ENCODE data around the gene PRKACA. TPM values are rescaled to one million over a fixed set of nuclear protein-coding genes. Genes with fewer than 3 reads are reported as not detected.

PRKACA gene
- total and polyA plus RNA-seq, 2 donors (not counting 3 experiments of a cell fraction or from before 2014, with no cell fraction given) = 44.2 to 97.5 TPM

GRCh38 chr19:14147797-14148605 lies 30.4 kb upstream of the PRKACA start:
- Histone ChIP-seq H3K4me3 (replicated peaks in 1 of 3; ENCODE audit: insufficient read depth in 1 of 3, low read depth in 1 of 3, low read length in 3 of 3) (no peak overlapping the region), H3K4me2 (ENCODE audit: insufficient read depth, low read length) (no peak overlapping the region), H3K9me3 (replicated peaks; ENCODE audit: control insufficient read depth, insufficient read depth, low read length) (no peaks in the 10 kb centered on the region), H3K9me1 (replicated peaks; ENCODE audit: control insufficient read depth, extremely low read depth, insufficient read depth, low read length) (no peaks in the 10 kb centered on the region), H3K27me3 (ENCODE audit: control insufficient read depth in 2 of 2, insufficient read depth in 2 of 2, low read length in 2 of 2) (no peaks in the 10 kb centered on the region), H3K9ac (replicated peaks; ENCODE audit: extremely low read depth, insufficient read depth, low read length) (no peak overlapping the region), H3K27ac (ENCODE audit: insufficient read depth, low read depth, low read length) (peak overlapping the region; percentile 43), H2AFZ (ENCODE audit: low read depth, low read length) (peak overlapping the region; percentile 83), H3K79me2 (ENCODE audit: control insufficient read depth, insufficient read depth, low read length) (no peaks in the 10 kb centered on the region), H3K4me1 (ENCODE audit: control insufficient read depth, extremely low read depth, insufficient read depth, low read length) (peaks cover 24% of the 10 kb centered on the region), H3K36me3 (ENCODE audit: control insufficient read depth in 2 of 2, extremely low read depth in 1 of 2, insufficient read depth in 2 of 2, low read length in 2 of 2) (peaks cover 0 to 3% of the 10 kb centered on the region in 2 experiments), H4K20me1 (replicated peaks; ENCODE audit: control insufficient read depth, extremely low read depth, insufficient read depth, low read length) (no peaks in the 10 kb centered on the region)
- POLR2A ChIA-PET = no interaction called here
- no peak for TF ChIP-seq MAX (IDR thresholded peaks at IDR 0.05; ENCODE audit: insufficient read depth, insufficient read length)
- TF ChIP-seq JUN (IDR thresholded peaks at IDR 0.05; ENCODE audit: borderline replicate concordance, insufficient read depth, insufficient read length, low read depth) = no peak
- TF ChIP-seq POLR2A (IDR thresholded peaks at IDR 0.05; ENCODE audit: low read depth, low read length) = no peak
- TF ChIP-seq CTCF (IDR thresholded peaks at IDR 0.05; ENCODE audit: extremely low read depth in 1 of 2, insufficient read depth in 1 of 2, low read depth in 1 of 2, low read length in 2 of 2) = peak; percentile 86 to 98
- DNase-seq (ENCODE audit: low read depth, low spot score) (peak; percentile 77), FAIRE-seq (peak; percentile 89)
- BruUV-seq (replicated peaks) = no TSS peak
- intact Hi-C loops (cut with micrococcal nuclease) = loop anchor here (1.0 to 5.0 kb wide), 6 partner anchors 11 to 324 kb away; no protein-coding TSS in a partner anchor
- dilution Hi-C loops (cut with MboI; ENCODE audit: extremely low pct_ligation_motif_present, low sequenced_read_pairs) = no loop called here
- CTCF ChIA-PET = interaction anchor here (0.5 to 3.8 kb wide), 18 partner anchors 9 to 325 kb away, joined by 3 to 43 read pairs (median 6); partner anchors contain the start of genes ASF1B, MISP3 and PKN1

All from endothelial cell of umbilical vein (primary cell).